Kidney epithelial cell (primary cell): ENCODE results near the gene HSDL1. TPM values are rescaled to one million over a fixed set of nuclear protein-coding genes. Genes with fewer than 3 reads are reported as not detected.
A peak's percentile ranks its signal among the peaks of the same experiment; 100 is the strongest.

Experiments
- DNase-seq: peaks from one replicate; pipeline ENCODE4 v3.0.0-alpha.2; 2010; ENCODE audit warnings: low read depth
- H3K27me3 ChIP-seq: 2 replicates; pipeline ENCODE4 v1.6.0; 2011; ENCODE audit warnings: low read length; ENCODE audit not compliant: control insufficient read depth, insufficient read depth
- H3K36me3 ChIP-seq: 2 replicates; pipeline ENCODE4 v1.5.1; 2011; ENCODE audit warnings: low read length; ENCODE audit not compliant: control insufficient read depth, insufficient read depth
- H3K4me3 ChIP-seq: 2 replicates; pipeline ENCODE4 v1.5.1; 2011; ENCODE audit warnings: low read depth, mild to moderate bottlenecking, control low read depth, low read length
- total RNA-seq: library from RNA; depleted of rRNA; stranded (reverse); fragments of >200 nt; gene quantifications from 2 replicates; pipeline ENCODE4 v1.2.3, GENCODE V29; 2015
- TF ChIP-seq, protein P1 (sequence below): IDR thresholded peaks from 2 replicates; pipeline ENCODE4 v1.5.1; 2011; ENCODE audit warnings: mild to moderate bottlenecking, moderate library complexity, low read length, control low read depth, inconsistent platforms; ENCODE audit not compliant: insufficient read depth, poor library complexity, severe bottlenecking

The HSDL1 gene
- total RNA-seq: 35.8 and 37.9 TPM in 2 replicates

DNA sequence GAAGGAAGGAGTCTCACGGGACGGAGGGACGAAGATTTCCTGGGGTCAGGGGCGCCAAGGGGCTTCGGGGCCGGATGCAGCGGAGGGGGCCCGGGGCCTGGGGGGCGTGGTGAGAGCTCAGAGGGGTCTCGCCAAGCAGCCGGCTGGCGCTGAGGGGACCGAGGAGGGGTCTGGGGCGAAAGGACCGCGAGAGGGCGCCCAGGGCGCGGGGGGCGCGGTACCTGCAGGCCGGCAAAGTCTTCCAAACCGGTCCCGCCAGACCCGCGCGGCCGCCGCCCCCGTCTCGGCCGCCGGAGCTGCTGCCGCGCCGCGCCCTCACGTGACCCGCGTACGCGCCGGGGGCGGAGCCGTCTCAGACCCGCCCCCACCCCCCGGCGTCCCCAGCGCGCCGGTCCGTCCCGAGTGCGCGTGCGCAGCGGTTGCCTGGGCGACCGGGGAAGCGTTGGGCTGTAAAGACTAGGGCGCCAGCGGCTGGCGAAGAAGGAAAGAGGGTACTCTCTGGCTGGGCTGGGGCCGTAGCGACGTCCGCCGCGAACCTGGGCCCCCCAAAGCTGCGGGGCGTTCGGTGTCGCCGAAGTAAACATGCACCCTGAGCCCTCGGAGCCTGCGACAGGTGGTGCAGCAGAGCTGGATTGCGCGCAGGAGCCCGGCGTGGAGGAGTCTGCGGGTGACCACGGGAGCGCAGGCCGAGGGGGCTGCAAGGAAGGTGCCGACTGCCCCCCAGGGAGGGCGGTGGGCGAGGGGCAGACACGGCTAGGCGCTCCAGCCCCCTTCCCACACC is at the start of gene HSDL1, which contains the start of gene DNAAF1:
HSDL1 (minus strand) TSS at position 319 of the 781 bp plus-strand sequence. CDS start 13,856 bp downstream, outside the sequence.
DNAAF1 (plus strand) TSS at position 450 of the 781 bp plus-strand sequence; CDS start at position 583, 133 bp downstream.
- Histone ChIP-seq H3K27me3 (peaks cover 10% of the 10 kb centered on the region), H3K36me3 (no peaks in the 10 kb centered on the region), H3K4me3 (peak within 1 kb of the TSS; percentile 90)
- peak; percentile 28 for DNase-seq
- TF ChIP-seq, protein P1, sequence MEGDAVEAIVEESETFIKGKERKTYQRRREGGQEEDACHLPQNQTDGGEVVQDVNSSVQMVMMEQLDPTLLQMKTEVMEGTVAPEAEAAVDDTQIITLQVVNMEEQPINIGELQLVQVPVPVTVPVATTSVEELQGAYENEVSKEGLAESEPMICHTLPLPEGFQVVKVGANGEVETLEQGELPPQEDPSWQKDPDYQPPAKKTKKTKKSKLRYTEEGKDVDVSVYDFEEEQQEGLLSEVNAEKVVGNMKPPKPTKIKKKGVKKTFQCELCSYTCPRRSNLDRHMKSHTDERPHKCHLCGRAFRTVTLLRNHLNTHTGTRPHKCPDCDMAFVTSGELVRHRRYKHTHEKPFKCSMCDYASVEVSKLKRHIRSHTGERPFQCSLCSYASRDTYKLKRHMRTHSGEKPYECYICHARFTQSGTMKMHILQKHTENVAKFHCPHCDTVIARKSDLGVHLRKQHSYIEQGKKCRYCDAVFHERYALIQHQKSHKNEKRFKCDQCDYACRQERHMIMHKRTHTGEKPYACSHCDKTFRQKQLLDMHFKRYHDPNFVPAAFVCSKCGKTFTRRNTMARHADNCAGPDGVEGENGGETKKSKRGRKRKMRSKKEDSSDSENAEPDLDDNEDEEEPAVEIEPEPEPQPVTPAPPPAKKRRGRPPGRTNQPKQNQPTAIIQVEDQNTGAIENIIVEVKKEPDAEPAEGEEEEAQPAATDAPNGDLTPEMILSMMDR: peak; percentile 13

DNA sequence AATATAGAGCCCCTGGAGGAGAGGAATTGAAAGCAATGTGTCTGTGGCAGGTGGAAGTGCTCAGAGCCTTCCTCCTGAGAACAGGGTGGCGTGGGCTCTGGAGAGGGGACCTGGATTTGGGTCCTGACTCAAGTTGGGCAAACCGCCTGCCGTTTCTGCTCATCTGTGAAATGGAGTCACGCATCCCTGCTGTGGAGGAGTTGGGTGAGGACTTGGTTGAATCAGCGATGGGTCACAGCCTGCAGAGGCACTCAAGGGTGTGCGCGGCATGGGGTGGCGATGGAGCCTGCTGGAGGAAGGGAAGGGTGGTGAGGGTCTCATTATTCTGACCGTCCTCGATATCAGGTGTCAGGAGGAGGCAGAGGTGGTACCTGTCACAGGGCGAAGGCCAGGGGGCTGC is 49.0 kb upstream of the HSDL1 start:
- no peak overlapping the region for H3K4me3 ChIP-seq
- no peaks in the 10 kb centered on the region for H3K36me3 ChIP-seq
- TF ChIP-seq, protein P1: no peak
- H3K27me3 ChIP-seq: peaks cover 8% of the 10 kb centered on the region
- DNase-seq: no peak

DNA sequence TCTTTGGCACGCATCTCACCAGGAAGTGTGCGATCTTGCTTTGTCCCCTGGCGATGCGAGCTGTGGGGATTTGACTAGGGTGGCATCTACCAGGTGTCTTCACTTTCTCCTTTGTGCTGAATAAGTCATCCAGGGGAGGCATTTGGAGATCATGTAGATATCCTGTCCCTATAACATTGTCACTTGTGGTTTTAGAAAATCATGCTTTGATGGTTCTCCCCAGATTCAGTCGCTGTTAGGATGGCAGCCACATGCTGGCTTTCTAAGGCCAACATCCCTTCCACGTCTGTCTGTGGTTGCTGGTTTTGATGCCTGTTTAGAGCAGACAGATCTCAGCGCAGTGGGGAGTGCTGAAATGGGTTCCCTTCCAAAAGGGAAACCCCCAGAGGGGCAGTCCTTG is 48.5 kb upstream of the HSDL1 start:
- no peak for DNase-seq
- TF ChIP-seq, protein P1: no peak
- H3K4me3 ChIP-seq: no peak overlapping the region
- peaks cover 8% of the 10 kb centered on the region for H3K27me3 ChIP-seq
- H3K36me3 ChIP-seq: no peaks in the 10 kb centered on the region

DNA sequence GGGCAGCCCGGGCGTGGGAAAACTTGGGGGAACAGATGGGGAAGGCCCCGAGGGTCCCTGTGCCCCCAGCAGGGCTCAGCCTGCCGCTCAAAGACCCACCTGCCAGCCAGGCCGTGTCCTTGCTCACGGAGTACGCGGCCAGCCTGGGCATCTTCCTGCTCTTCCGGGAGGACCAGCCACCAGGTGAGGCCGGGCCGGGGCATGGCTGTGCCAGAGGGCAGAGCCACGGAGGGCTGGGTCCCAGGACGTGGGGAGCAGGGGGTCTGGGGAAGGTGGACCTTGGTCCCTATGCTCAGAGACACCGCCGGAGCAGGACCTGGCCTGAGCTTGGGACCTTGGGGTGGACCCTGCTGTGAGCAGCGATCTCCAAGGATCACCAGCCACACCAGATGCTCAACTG is 46.5 kb upstream of the HSDL1 start:
- H3K27me3 ChIP-seq: peaks cover 5% of the 10 kb centered on the region
- TF ChIP-seq, protein P1: no peak
- no peak overlapping the region for H3K4me3 ChIP-seq
- H3K36me3 ChIP-seq: no peaks in the 10 kb centered on the region
- DNase-seq: no peak

DNA sequence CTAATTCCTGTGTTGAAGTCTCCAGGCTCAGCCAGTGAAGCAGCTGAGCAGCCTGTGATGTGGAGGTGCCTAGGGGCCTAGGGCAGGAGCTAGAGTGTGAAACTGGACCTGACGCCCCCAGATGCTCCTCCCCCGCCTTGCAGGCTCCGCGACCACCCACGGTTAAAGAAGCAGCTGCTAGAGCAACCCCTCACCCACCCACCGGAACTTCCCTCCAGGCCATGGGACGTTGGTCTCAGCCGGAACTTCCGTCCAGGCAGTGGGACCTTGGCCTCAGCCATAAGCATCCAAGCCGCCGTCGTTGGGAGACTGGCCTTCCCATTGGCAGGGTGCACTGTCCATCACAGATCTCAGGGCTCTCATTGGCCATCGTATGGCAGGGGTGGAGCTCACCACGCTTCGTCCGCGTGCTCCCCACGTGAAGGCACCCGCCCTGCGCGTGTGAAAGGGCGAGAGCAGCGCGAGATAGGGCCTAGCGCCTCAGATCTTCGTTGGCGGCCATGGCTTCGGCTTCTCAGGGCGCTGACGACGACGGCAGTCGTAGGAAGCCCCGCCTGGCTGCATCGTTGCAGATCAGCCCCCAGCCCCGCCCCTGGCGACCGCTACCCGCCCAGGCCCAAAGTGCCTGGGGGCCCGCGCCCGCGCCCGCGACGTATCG is 45.9 kb upstream of the HSDL1 start, which contains the start of gene ADAD2:
ADAD2 (plus strand) TSS at position 427 of the 658 bp plus-strand sequence; CDS start at position 501, 74 bp downstream.
- TF ChIP-seq, protein P1: no peak
- DNase-seq: no peak
- no peaks in the 10 kb centered on the region for H3K36me3 ChIP-seq
- H3K27me3 ChIP-seq: peaks cover 5% of the 10 kb centered on the region
- H3K4me3 ChIP-seq: no peak within 1 kb of the TSS
